Tibial nerve (tissue), 4 donors: ENCODE results near the gene KCNJ1.

ENCODE experiments used
- CTCF ChIP-seq, 5 experiments: fragments of 200-600 bp in 3 of 5; fragments of 450-650 bp in 2 of 5; sonication (generic) in 3 of 5; IDR thresholded peaks; one replicate each; pipeline ENCODE4 v1.5.1; 2016 to 2019; ENCODE audit warnings: antibody characterized with exemption in 5 of 5, mild to moderate bottlenecking in 3 of 5, moderate library complexity in 2 of 5
- EP300 ChIP-seq, 2 donors: sonication (generic); formaldehyde crosslinking; IDR thresholded peaks; one replicate each; pipeline ENCODE4 v1.6.1; 2017; ENCODE audit warnings: antibody characterized with exemption in 2 of 2, mild to moderate bottlenecking in 1 of 2
- POLR2A ChIP-seq, 2 donors: fragments of 450-650 bp; IDR thresholded peaks; one replicate each; pipeline ENCODE4 v1.6.1; 2017; ENCODE audit warnings: antibody characterized with exemption in 2 of 2, mild to moderate bottlenecking in 2 of 2, moderate library complexity in 2 of 2

- no peak for TF ChIP-seq CTCF (IDR thresholded peaks at IDR 0.05)
- TF ChIP-seq EP300 (IDR thresholded peaks at IDR 0.05): no peak
- TF ChIP-seq POLR2A (IDR thresholded peaks at IDR 0.05): no peak
These were observed 31.7 kb upstream of the KCNJ1 start for GRCh38 chr11:128898580-128899344.
